Endodermal cell (in vitro differentiated cells): ENCODE results near the gene ZYG11B. TPM values are rescaled to one million over a fixed set of nuclear protein-coding genes. Genes with fewer than 3 reads are reported as not detected.

Experiments
- DNase-seq: peaks from one replicate; pipeline ENCODE4 v3.0.0-alpha.2; 2017
- H3K27ac ChIP-seq: 2 replicates; pipeline ENCODE4 v1.5.1; 2013; ENCODE audit warnings: mild to moderate bottlenecking, low read depth, low read length, moderate library complexity
- H3K27me3 ChIP-seq: 2 replicates; pipeline ENCODE4 v1.6.1; 2013; ENCODE audit warnings: mild to moderate bottlenecking, low read length, moderate library complexity; ENCODE audit not compliant: insufficient read depth, control insufficient read depth, poor library complexity, severe bottlenecking
- H3K36me3 ChIP-seq: 2 replicates; pipeline ENCODE4 v1.7.0; 2013; ENCODE audit warnings: mild to moderate bottlenecking, low read length, moderate library complexity; ENCODE audit not compliant: control insufficient read depth, insufficient read depth
- H3K4me1 ChIP-seq: one replicate; pipeline ENCODE4 v1.7.0; 2013; ENCODE audit warnings: low read length; ENCODE audit not compliant: control insufficient read depth, insufficient read depth
- H3K4me3 ChIP-seq: 2 replicates; pipeline ENCODE4 v1.5.1; 2013; ENCODE audit warnings: mild to moderate bottlenecking, low read length, moderate library complexity
- H3K9ac ChIP-seq: 2 replicates; pipeline ENCODE4 v1.6.1; 2013; ENCODE audit warnings: mild to moderate bottlenecking, low read length, moderate library complexity; ENCODE audit not compliant: poor library complexity, severe bottlenecking; ENCODE audit errors: extremely low read depth
- H3K9me3 ChIP-seq: 2 replicates; pipeline ENCODE4 v1.6.1; 2013; ENCODE audit warnings: mild to moderate bottlenecking, low read length, moderate library complexity; ENCODE audit not compliant: control insufficient read depth
- H3K27ac Mint-ChIP-seq: 2 replicates; pipeline ENCODE4 v1.8.0; 2020; ENCODE audit warnings: mixed read lengths
- H3K27me3 Mint-ChIP-seq: 2 replicates; pipeline ENCODE4 v1.8.0; 2021; ENCODE audit warnings: mild to moderate bottlenecking, mixed read lengths; ENCODE audit not compliant: insufficient read depth
- H3K36me3 Mint-ChIP-seq: 2 replicates; pipeline ENCODE4 v1.8.0; 2020; ENCODE audit warnings: low read depth, mixed read lengths
- H3K4me1 Mint-ChIP-seq: 2 replicates; pipeline ENCODE4 v1.8.0; 2020; ENCODE audit warnings: mixed read lengths
- H3K4me3 Mint-ChIP-seq: 2 replicates; pipeline ENCODE4 v1.8.0; 2020; ENCODE audit warnings: mild to moderate bottlenecking, moderate library complexity, mixed read lengths
- H3K9me3 Mint-ChIP-seq: 2 replicates; pipeline ENCODE4 v1.8.0; 2020; ENCODE audit warnings: mild to moderate bottlenecking, mixed read lengths
- whole genome bisulfite sequencing, 2 experiments: methylation state at CpG; one replicate each; pipeline versions ENCODE4 v1.1.5 to v1.1.7; 2013; ENCODE audit warnings: missing lambda C conversion rate in 2 of 2, mixed read lengths in 1 of 2; ENCODE audit not compliant: insufficient coverage in 1 of 2, insufficient read length in 1 of 2; 5-methylcytosine and 5-hydroxymethylcytosine counted together
- total RNA-seq, 2 donors: library from RNA; stranded (reverse); fragmentation: NEBNext Ultra II Directional in 1 of 2; extraction: Animal tissue kit (Norgen Biotek cat#: 25700) in 1 of 2; gene quantifications; 2 replicates in 1 of 2; 3 replicates in 1 of 2; pipeline ENCODE4 v1.2.1, GENCODE V29; 2021
- TF ChIP-seq, protein P1 (sequence below): fragments of 200-600 bp; sonication (generic); conservative IDR thresholded peaks from 2 replicates; pipeline ENCODE4 v1.5.0; 2021; ENCODE audit warnings: antibody characterized with exemption, mild to moderate bottlenecking

Gene ZYG11B
- total RNA-seq, 2 donors from 2014 or later = 24.8 to 30.2 TPM

DNA sequence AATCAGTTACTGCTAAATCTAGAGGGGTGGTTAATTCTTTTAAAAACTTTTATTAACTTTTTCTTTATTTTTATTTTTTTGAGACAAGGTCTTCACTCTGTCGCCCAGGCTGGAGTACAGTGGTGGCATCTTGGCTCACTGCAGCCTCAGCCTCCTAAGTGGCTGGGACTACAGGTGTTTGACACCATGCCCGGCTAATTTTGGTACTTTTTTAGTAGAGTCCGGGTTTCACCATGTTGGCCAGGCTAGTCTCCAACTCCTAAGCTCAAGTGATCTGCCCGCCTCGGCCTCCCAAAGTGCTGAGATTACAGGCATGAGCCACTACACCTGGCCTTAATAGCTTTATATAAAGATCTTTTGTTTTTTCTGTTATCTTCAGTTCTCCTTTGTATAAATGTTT lies 11.9 kb downstream of the ZYG11B start:
- no peak overlapping the region for H3K27ac ChIP-seq
- WGBS, 2 experiments = 91 to 97% methylated on average over 3 to 5 of the region's 5 CpGs
- DNase-seq = no peak

DNA sequence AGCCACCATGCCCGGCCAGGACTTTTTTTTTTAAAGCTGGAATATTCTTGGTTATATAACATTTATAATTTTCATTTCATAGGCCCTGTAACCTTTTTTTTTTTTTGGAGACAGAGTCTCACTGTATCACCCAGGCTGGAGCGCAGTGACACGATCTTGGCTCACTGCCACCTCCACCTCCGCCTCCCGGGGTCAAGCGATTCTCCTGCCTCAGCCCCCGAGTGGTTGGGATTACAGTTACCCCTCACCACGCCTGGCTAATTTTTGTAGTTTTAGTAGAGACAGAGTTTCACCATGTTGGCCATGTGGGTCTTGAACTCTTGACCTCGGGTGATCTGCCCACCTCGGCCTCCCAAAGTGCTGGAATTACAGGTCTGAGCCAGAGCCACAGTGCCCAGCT lies 12.6 kb downstream of the ZYG11B start:
- H3K4me3 Mint-ChIP-seq = no peak overlapping the region

More for the DNA sequence above, 11.9 kb downstream of the ZYG11B start:
- Mint-ChIP-seq H3K4me1 (peaks cover 3% of the 10 kb centered on the region), H3K27ac (no peak overlapping the region), H3K4me3 (no peak overlapping the region), H3K27me3 (no peaks in the 10 kb centered on the region), H3K36me3 (peaks cover 23% of the 10 kb centered on the region), H3K9me3 (peaks cover 17% of the 10 kb centered on the region)
- TF ChIP-seq, protein P1, sequence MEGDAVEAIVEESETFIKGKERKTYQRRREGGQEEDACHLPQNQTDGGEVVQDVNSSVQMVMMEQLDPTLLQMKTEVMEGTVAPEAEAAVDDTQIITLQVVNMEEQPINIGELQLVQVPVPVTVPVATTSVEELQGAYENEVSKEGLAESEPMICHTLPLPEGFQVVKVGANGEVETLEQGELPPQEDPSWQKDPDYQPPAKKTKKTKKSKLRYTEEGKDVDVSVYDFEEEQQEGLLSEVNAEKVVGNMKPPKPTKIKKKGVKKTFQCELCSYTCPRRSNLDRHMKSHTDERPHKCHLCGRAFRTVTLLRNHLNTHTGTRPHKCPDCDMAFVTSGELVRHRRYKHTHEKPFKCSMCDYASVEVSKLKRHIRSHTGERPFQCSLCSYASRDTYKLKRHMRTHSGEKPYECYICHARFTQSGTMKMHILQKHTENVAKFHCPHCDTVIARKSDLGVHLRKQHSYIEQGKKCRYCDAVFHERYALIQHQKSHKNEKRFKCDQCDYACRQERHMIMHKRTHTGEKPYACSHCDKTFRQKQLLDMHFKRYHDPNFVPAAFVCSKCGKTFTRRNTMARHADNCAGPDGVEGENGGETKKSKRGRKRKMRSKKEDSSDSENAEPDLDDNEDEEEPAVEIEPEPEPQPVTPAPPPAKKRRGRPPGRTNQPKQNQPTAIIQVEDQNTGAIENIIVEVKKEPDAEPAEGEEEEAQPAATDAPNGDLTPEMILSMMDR = no peak
- Histone ChIP-seq H3K36me3 (peaks cover 23% of the 10 kb centered on the region), H3K4me3 (no peak overlapping the region), H3K4me1 (no peaks in the 10 kb centered on the region), H3K27me3 (no peaks in the 10 kb centered on the region), H3K9ac (no peak overlapping the region), H3K9me3 (peaks cover 11% of the 10 kb centered on the region)

DNA sequence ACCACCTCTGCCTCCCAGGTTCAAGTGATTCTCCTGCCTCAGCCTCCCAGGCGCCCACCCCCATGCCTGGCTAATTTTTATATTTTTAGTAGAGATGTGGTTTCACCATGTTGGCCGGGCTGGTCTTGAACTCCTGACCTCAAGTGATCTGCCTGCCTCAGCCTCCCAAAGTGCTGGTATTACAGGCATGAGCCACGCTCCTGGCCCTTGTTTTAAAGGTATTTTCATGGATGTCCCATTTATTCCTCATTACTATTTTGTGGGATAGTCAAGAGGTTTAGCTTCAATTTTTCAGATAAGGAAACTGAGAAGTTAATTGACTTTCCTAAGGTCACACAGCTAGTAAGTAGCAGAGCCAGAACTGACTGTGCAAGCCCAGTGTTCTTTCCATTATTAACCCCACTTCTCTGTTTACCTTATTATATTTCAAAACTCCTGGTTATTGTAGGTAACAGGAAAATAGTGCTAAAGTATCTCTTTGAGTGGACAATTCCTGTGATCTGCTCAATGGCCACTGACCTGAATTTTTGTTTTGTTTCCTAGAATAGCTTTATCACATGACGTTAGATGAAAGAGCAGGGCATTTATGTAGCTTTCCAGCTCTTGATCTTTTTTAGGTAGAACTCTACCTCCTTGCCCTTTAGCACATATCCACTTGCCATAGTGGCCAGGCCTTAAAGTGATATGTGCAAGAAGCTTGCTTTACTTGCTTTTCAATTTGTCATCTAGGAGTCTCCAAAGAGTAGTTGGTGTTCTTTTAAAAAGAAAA lies 13.6 kb downstream of the ZYG11B start:
- Mint-ChIP-seq H3K36me3 (peaks cover 17% of the 10 kb centered on the region), H3K27me3 (no peaks in the 10 kb centered on the region), H3K27ac (no peak overlapping the region), H3K9me3 (peaks cover 17% of the 10 kb centered on the region), H3K4me1 (peaks cover 3% of the 10 kb centered on the region), H3K4me3 (no peak overlapping the region)
- Histone ChIP-seq H3K9ac (no peak overlapping the region), H3K4me1 (no peaks in the 10 kb centered on the region), H3K9me3 (peaks cover 11% of the 10 kb centered on the region), H3K27ac (no peak overlapping the region), H3K4me3 (no peak overlapping the region), H3K27me3 (no peaks in the 10 kb centered on the region), H3K36me3 (peaks cover 18% of the 10 kb centered on the region)
- WGBS, 2 experiments = 95 to 96% methylated on average over 3 to 4 of the region's 4 CpGs
- DNase-seq = no peak
- TF ChIP-seq, protein P1 = no peak

More for the DNA sequence above, 12.6 kb downstream of the ZYG11B start:
- DNase-seq = no peak
- peaks cover 18% of the 10 kb centered on the region for H3K36me3 ChIP-seq
- no peak overlapping the region for H3K4me3 ChIP-seq
- 94 to 97% methylated on average over 9 to 10 of the region's 10 CpGs for WGBS, 2 experiments
- TF ChIP-seq, protein P1 = no peak
- peaks cover 20% of the 10 kb centered on the region for H3K36me3 Mint-ChIP-seq
- no peaks in the 10 kb centered on the region for H3K27me3 Mint-ChIP-seq
- peaks cover 11% of the 10 kb centered on the region for H3K9me3 ChIP-seq
- no peaks in the 10 kb centered on the region for H3K27me3 ChIP-seq
- H3K27ac Mint-ChIP-seq = no peak overlapping the region
- H3K27ac ChIP-seq = no peak overlapping the region
- no peaks in the 10 kb centered on the region for H3K4me1 ChIP-seq
- H3K9me3 Mint-ChIP-seq = peaks cover 17% of the 10 kb centered on the region
- H3K9ac ChIP-seq = no peak overlapping the region
- H3K4me1 Mint-ChIP-seq = peaks cover 3% of the 10 kb centered on the region
